Erythroblast (primary cell): ENCODE measurements around the gene ELL.

Experiments used
- GATA1 ChIP-seq: IDR thresholded peaks from 2 replicates; pipeline ENCODE4 v1.6.1; 2011; ENCODE audit warnings: low read depth, mild to moderate bottlenecking, control low read depth, low read length, moderate library complexity
- POLR2A ChIP-seq: IDR thresholded peaks from 2 replicates; pipeline ENCODE4 v1.6.1; 2011; ENCODE audit warnings: mild to moderate bottlenecking, low read length

DNA sequence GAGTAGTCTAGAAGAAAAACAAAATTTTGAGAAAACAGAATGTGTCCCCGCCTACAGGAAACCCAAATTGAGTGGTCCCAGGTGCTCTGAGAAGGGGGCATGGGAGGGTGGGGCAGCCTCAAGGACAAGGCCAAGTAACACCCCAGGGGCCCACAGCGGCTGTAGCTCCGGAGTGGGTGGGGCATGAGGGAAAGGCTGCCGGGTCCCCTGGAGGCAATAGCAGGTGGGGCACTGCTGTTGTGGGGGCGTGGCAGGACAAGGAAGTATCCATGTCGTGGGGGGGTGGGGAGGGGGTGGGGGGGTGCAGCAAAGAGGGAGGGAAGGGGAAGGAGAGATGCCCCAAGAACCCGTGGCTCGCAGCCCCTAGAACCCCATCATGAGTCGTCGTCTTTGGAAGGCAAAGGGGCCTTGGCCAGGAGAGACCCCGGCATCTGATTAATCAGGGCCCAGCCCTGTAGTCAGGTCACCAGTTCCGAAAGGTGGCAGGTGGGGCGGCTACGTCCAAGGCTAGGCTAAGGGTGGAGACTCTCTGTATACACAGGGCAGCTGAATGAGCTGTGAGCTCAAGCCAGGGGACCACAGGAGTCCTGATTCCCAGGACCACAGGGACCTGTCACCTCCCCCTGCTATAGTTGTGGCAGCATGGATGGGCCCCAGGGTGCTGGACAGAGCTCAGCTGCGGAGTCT lies 76.5 kb downstream of the ELL start:
- TF ChIP-seq POLR2A (no peak), GATA1 (no peak)
